HepG2 (cell line): ENCODE data around the gene AKIP1. TPM values are rescaled to one million over a fixed set of nuclear protein-coding genes. Genes with fewer than 3 reads are reported as not detected.
A peak's percentile ranks its signal among the peaks of the same experiment; 100 is the strongest.

Experiments used
- AHDC1 ChIP-seq: sonication (generic); formaldehyde crosslinking; IDR thresholded peaks from 2 replicates; pipeline ENCODE4 v1.5.1; 2020; ENCODE audit warnings: mild to moderate bottlenecking, missing genetic modification reagents, borderline replicate concordance
- ASH2L ChIP-seq: fragments of 300-600, 200-600 bp; sonication (generic); IDR thresholded peaks from 2 replicates; pipeline ENCODE4 v1.7.0; 2017; ENCODE audit warnings: low read depth, mild to moderate bottlenecking, moderate library complexity, mixed read lengths, low read length; ENCODE audit not compliant: insufficient read length
- BATF2 ChIP-seq: sonication (generic); formaldehyde crosslinking; IDR thresholded peaks from 2 replicates; pipeline ENCODE4 v1.8.0; 2022; ENCODE audit warnings: mild to moderate bottlenecking, missing genetic modification reagents, moderate library complexity
- CEBPB ChIP-seq: IDR thresholded peaks from 2 replicates; pipeline ENCODE4 v1.6.1; 2011; ENCODE audit warnings: low read depth, low read length, improper control_type of control experiment, borderline replicate concordance
- CEBPG ChIP-seq: IDR thresholded peaks from 2 replicates; pipeline ENCODE4 v1.6.1; 2016
- ELF3 ChIP-seq: IDR thresholded peaks from 2 replicates; pipeline ENCODE4 v1.6.1; 2016; ENCODE audit warnings: missing genetic modification reagents, missing compliant biosample characterization
- HOXD1 ChIP-seq: sonication (generic); formaldehyde crosslinking; IDR thresholded peaks from 2 replicates; pipeline ENCODE4 v1.5.0; 2020; ENCODE audit warnings: missing genetic modification reagents
- KLF16 ChIP-seq, 2 experiments: sonication (generic) in 1 of 2; formaldehyde crosslinking in 1 of 2; IDR thresholded peaks; 2 replicates each; pipeline versions ENCODE4 v1.6.1 to v1.8.0; 2016 to 2023; ENCODE audit warnings: missing genetic modification reagents in 2 of 2, missing compliant biosample characterization in 1 of 2
- RARA ChIP-seq: IDR thresholded peaks from 2 replicates; pipeline ENCODE4 v1.6.1; 2016; ENCODE audit warnings: missing genetic modification reagents, missing compliant biosample characterization
- SP5 ChIP-seq: IDR thresholded peaks from 2 replicates; pipeline ENCODE4 v1.6.1; 2016; ENCODE audit warnings: low read depth, borderline replicate concordance
- TCF7 ChIP-seq: sonication (generic); IDR thresholded peaks from 2 replicates; pipeline ENCODE4 v1.6.1; 2016; ENCODE audit warnings: antibody characterized with exemption, low read depth
- ZFP1 ChIP-seq: IDR thresholded peaks from 2 replicates; pipeline ENCODE4 v1.6.1; 2016
- ZNF251 ChIP-seq: sonication (generic); formaldehyde crosslinking; IDR thresholded peaks from 2 replicates; pipeline ENCODE4 v1.9.0; 2021; ENCODE audit warnings: mild to moderate bottlenecking, missing genetic modification reagents
- ZNF362 ChIP-seq: sonication (generic); formaldehyde crosslinking; IDR thresholded peaks from 2 replicates; pipeline ENCODE4 v1.4.0; 2020; ENCODE audit warnings: missing genetic modification reagents, mild to moderate bottlenecking, borderline replicate concordance
- polyA plus RNA-seq, 8 experiments: library from polyadenylated mRNA; depleted of rRNA in 3 of 8; stranded (reverse) in 7 of 8; unstranded in 1 of 8; fragments of >200 nt; fragmentation: Illumina TruSeq in 4 of 8; extraction: Trizol in 4 of 8; gene quantifications; 2 replicates each; pipeline versions ENCODE4 v1.2.1 to v1.2.3, GENCODE V29; 2011 to 2016; ENCODE audit warnings: low read depth in 4 of 8, missing spikeins in 1 of 8, mixed read lengths in 1 of 8; ENCODE audit not compliant: insufficient read depth in 1 of 8
- total RNA-seq, 5 experiments: library from RNA; depleted of rRNA; stranded (reverse); fragments of >200 nt; fragmentation: Illumina TruSeq; extraction: Trizol; gene quantifications; 2 replicates each; pipeline ENCODE4 v1.2.3, GENCODE V29; 2016; ENCODE audit warnings: low read depth in 1 of 5

AKIP1 gene
- total and polyA plus RNA-seq, 2 of the 13 experiments (the other 11 are each of a cell fraction or from before 2014, with no cell fraction given), result 10.0 to 20.3 TPM

- TF ChIP-seq ELF3 (CRISPR knock-in tag) (0 out of 2 replicates have a peak, but pooled peaks have one; percentile 12), SP5 (CRISPR knock-in tag) (no peak), RARA (CRISPR knock-in tag) (peak; percentile 15; the same call in 1 of the 2 replicates), ZNF251 (CRISPR knock-in tag) (no peak), ZFP1 (CRISPR knock-in tag) (no peak), ZNF362 (CRISPR knock-in tag) (peak; percentile 89; the same call in 1 of the 2 replicates), BATF2 (CRISPR knock-in tag) (no peak), AHDC1 (CRISPR knock-in tag) (no peak), KLF16 (CRISPR knock-in tag; IDR thresholded peaks at IDR 0.05) (no peak), CEBPB (peak; percentile 92), TCF7 (0 out of 2 replicates have a peak, but pooled peaks have one; percentile 26), HOXD1 (no peak), CEBPG (CRISPR knock-in tag) (peak; percentile 89), ASH2L (no peak)
These were observed 42.9 kb upstream of the AKIP1 start (continued) for GRCh38 chr11:8867931-8868631.
